Cardiac muscle cell (in vitro differentiated cells and primary cell): ENCODE results near the gene KRTAP5-4. TPM values are rescaled to one million over a fixed set of nuclear protein-coding genes. Genes with fewer than 3 reads are reported as not detected.

ENCODE experiments used
- DNase-seq, 2 donors: peaks; one replicate each; pipeline versions ENCODE4 v3.0.0 to v3.0.0-alpha.2; 2010 to 2017; ENCODE audit warnings: low read depth in 1 of 2, low spot score in 1 of 2
- H3K27ac ChIP-seq: fragments of 200-600 bp; sonication (generic); 2 replicates; pipeline ENCODE4 v1.5.1; 2016
- H3K27me3 ChIP-seq: fragments of 200-600 bp; sonication (generic); 2 replicates; pipeline ENCODE4 v1.6.0; 2016; ENCODE audit warnings: control low read depth
- H3K36me3 ChIP-seq: fragments of 200-600 bp; sonication (generic); 2 replicates; pipeline ENCODE4 v1.5.1; 2016; ENCODE audit warnings: control low read depth
- H3K4me1 ChIP-seq: fragments of 200-600 bp; sonication (generic); 2 replicates; pipeline ENCODE4 v1.8.1; 2017; ENCODE audit warnings: low read depth, mild to moderate bottlenecking, mixed run types
- H3K4me3 ChIP-seq: fragments of 200-600 bp; sonication (generic); 2 replicates; pipeline ENCODE4 v1.5.1; 2016; ENCODE audit warnings: mild to moderate bottlenecking
- H3K9me3 ChIP-seq: fragments of 200-600 bp; sonication (generic); 2 replicates; pipeline ENCODE4 v1.5.1; 2017; ENCODE audit warnings: low read depth, mild to moderate bottlenecking, control low read depth
- polyA plus RNA-seq: library from polyadenylated mRNA; unstranded; fragments of >200 nt; fragmentation: Nextera tagmentation; extraction: Ambion mirVana; gene quantifications from 2 replicates; pipeline ENCODE4 v1.2.1, GENCODE V29; 2016
- total RNA-seq: library from RNA; depleted of rRNA; stranded (reverse); fragments of >200 nt; gene quantifications from 2 replicates; pipeline ENCODE4 v1.2.3, GENCODE V29; 2016
- TF ChIP-seq, protein P1 (sequence below): IDR thresholded peaks from 2 replicates; pipeline ENCODE4 v1.5.1; 2012; ENCODE audit warnings: low read depth, mild to moderate bottlenecking, low read length

Gene KRTAP5-4
- total and polyA plus RNA-seq, 2 experiments from 2014 or later, result not detected

DNA sequence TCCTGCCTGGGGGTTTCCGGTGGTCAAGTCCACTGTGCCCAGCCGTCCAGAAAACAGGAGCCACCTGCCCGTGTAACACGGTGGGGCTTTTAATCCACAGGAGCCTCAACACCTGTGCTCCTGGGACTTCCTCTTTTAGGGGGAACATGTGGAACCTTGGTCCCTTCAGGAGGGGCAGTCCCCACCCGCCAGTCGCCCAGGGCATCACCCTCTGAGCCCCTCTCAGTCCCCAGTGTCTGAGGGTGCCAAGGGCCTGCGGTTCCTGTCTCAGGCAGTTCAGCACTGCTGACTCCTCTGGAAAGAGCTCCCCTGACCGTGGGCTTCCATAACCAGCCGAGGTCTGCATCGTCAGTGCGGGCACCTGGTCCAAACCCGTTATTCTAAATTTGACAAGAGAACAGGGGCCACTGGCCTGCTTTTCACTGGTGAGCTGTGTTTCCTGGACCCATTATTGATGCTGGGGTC, 23.5 kb upstream of the KRTAP5-4 start:
- DNase-seq, result no peak
- Histone ChIP-seq H3K4me1 (no peaks in the 10 kb centered on the region), H3K4me3 (no peak overlapping the region), H3K36me3 (no peaks in the 10 kb centered on the region), H3K27ac (no peak overlapping the region), H3K9me3 (no peaks in the 10 kb centered on the region), H3K27me3 (no peaks in the 10 kb centered on the region)
- TF ChIP-seq, protein P1, sequence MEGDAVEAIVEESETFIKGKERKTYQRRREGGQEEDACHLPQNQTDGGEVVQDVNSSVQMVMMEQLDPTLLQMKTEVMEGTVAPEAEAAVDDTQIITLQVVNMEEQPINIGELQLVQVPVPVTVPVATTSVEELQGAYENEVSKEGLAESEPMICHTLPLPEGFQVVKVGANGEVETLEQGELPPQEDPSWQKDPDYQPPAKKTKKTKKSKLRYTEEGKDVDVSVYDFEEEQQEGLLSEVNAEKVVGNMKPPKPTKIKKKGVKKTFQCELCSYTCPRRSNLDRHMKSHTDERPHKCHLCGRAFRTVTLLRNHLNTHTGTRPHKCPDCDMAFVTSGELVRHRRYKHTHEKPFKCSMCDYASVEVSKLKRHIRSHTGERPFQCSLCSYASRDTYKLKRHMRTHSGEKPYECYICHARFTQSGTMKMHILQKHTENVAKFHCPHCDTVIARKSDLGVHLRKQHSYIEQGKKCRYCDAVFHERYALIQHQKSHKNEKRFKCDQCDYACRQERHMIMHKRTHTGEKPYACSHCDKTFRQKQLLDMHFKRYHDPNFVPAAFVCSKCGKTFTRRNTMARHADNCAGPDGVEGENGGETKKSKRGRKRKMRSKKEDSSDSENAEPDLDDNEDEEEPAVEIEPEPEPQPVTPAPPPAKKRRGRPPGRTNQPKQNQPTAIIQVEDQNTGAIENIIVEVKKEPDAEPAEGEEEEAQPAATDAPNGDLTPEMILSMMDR, result no peak

DNA sequence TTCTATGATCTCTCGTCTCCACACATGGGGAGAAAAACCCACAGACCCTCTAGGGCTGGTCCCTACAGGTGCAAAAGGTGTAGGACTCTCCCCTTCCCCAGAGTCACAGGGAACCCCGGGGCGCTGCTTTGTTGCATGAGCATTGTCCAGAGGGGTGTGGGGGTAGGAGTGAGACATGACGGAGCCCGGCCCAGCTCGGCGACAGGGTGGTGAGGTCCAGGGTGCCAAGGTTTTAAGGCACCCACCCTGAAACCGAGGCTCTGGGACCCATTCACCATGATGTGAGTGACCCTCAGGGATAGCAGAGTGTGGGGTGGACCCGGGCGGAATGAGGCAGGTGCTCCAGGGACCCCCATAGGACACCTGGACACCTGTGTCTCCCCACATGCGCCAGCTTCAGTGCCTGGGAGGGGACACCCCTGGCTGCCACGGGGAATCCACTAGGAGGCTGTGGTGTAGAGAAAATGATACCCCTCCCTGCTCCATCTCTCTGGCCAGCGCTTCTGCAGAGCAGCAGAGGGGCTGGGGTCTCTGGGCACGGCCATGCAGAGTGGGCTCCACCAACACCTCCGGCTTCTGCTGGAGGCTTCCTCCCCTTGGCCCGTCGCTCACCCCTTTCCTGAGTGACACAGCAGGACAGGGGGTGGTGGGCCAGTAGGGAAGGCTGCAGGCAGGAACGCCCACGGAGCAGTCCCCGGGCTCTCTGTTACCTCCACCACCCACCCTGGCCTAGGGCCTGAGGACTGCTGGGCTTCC, 22.8 kb upstream of the KRTAP5-4 start:
- no peaks in the 10 kb centered on the region for H3K27me3 ChIP-seq
- H3K4me1 ChIP-seq, result no peaks in the 10 kb centered on the region
- H3K9me3 ChIP-seq, result no peaks in the 10 kb centered on the region
- H3K27ac ChIP-seq, result no peak overlapping the region
- no peak for DNase-seq
- H3K36me3 ChIP-seq, result no peaks in the 10 kb centered on the region
- H3K4me3 ChIP-seq, result no peak overlapping the region
- TF ChIP-seq, protein P1, result no peak

DNA sequence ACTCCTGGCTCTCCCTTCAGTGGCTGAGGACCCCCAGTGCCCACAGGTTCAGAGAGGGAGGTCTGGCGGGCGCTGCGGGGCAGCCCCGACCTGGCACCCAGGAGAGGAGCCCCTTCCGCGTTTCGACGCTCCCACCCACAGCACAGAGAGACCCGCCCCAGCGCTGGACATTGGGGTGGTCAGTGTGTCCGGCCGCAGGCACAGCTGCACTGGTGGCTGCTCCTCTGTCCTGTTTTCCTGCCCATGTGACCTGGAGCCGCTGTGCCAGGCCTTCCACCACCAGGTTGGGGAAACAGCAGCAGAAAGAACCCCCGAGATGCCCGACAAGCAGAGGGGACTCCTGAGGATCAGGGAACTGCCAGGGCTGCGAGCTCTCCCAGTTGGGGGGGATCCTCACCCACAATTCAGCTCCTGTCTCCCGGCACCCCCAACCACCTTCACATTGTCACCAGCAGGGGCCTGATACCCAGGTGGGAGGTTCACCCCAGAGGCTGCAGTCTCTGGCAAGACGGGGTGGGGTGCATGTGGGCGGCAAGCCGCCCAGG, 21.3 kb upstream of the KRTAP5-4 start:
- Histone ChIP-seq H3K4me3 (no peak overlapping the region), H3K27ac (no peak overlapping the region), H3K4me1 (no peaks in the 10 kb centered on the region), H3K36me3 (no peaks in the 10 kb centered on the region), H3K27me3 (no peaks in the 10 kb centered on the region), H3K9me3 (no peaks in the 10 kb centered on the region)
- DNase-seq, result no peak
- TF ChIP-seq, protein P1, result no peak

DNA sequence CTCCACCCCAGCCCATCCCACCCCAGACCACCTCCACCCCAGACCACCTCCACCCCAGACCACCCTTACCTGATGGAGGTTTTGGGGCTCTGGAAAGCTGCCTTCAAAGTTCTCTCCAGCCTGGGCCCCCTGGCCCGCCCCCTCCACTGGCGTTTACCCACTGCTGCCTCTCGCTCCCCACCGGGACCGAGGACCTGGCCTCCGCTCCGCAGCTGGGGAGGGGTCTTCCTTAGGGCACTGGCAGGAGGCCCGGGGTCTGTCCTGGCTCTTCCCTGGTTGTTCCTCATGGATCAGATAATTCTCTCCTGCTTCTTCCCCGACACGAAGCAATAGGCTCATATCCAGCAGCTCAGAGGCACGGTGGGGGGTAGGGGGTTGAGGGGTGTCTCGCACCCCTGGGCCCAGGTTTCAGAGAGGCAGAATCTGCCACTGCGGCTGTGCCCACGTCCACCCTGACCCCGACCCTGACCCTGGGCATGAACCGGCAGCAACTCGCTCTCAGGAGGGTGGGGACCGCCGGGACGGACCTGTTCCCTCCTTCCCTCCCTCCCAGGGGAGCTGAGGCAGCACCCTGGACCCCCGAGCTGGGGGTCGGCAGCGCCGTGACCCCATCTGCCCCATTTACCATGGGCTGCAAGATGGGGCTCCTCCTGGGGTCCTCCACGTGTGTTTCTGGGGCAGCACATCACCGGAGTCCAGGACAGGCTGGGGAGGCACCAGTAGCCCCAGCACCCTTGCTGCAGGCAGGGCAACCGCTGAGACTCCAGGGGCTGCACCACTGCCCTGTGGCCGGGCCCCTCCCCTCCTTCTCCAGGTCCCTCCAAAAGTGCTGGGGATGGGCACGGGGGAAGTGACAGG, 20.6 kb upstream of the KRTAP5-4 start:
- TF ChIP-seq, protein P1, result no peak
- Histone ChIP-seq H3K36me3 (no peaks in the 10 kb centered on the region), H3K4me3 (no peak overlapping the region), H3K9me3 (no peaks in the 10 kb centered on the region), H3K27ac (no peak overlapping the region), H3K4me1 (no peaks in the 10 kb centered on the region), H3K27me3 (no peaks in the 10 kb centered on the region)
- DNase-seq, result no peak

DNA sequence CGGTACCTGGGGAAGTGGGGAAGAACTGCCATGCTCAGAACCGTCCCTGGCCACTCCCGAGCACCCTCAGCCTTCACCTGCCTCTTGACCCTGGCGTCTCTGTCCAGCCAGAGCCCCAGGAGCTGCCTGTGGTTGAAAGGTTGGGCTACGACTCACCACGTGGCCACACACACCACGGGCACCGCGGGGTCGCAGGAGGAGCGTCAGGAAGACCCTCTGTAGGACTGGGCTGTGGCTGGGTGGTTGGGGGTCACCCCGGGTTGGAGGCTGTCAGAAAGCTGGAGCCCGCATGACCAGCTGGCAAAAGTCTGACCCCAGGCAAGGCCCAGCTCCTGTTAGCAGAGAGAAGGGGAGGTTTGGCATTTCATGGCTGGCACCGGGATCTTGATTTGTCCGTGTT, 19.2 kb upstream of the KRTAP5-4 start:
- TF ChIP-seq, protein P1, result no peak
- H3K4me1 ChIP-seq, result no peaks in the 10 kb centered on the region
- H3K27ac ChIP-seq, result no peak overlapping the region

More for the DNA sequence above, 19.2 kb upstream of the KRTAP5-4 start:
- no peak for DNase-seq
- no peak overlapping the region for H3K4me3 ChIP-seq
- H3K27me3 ChIP-seq, result peaks cover 3% of the 10 kb centered on the region
- H3K36me3 ChIP-seq, result no peaks in the 10 kb centered on the region
- no peaks in the 10 kb centered on the region for H3K9me3 ChIP-seq
